Measurements from ENCODE around the gene M1AP. TPM values are rescaled to one million over a fixed set of nuclear protein-coding genes. Genes with fewer than 3 reads are reported as not detected.

M1AP gene
- total RNA-seq, 1 experiment from 2014 or later, result not detected

DNA sequence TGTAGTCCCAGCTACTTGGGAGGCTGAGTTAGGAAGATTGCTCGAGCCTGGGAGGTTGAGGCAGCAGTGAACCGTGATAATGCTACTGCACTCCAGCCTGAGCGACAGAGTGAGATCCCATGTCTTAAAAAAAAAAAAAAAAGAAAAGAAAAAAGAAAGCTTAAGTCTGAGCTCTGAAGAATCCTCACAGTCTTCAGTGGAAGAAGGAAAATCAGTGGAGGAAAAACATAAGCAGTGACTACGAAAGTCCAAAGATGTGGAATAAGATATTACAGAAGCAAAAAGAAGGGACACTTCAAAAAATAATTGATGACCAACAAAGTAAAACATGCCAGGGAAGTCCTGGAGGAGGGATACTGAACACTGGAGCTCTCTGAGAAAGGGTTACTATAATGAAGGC is 137.9 kb downstream of the M1AP start:
- no peaks in the 10 kb centered on the region for H3K27me3 ChIP-seq (ENCODE audit: control insufficient read depth, insufficient read depth, low read length)
- POLR2A ChIA-PET, result interaction anchor here (0.6 to 0.7 kb wide), 3 partner anchors 8 to 27 kb away, joined by 3 to 6 read pairs (median 3); partner anchors contain the start of genes CCDC142 and TTC31
- peaks cover 11% of the 10 kb centered on the region for H3K4me1 ChIP-seq (ENCODE audit: control insufficient read depth, insufficient read depth, low read length)
- H3K36me3 ChIP-seq (ENCODE audit: control insufficient read depth, insufficient read depth, low read length), result peaks cover 4% of the 10 kb centered on the region; the same call in 1 of the 2 replicates
- H3K9me3 ChIP-seq (ENCODE audit: control insufficient read depth, insufficient read depth, low read depth, low read length), result no peaks in the 10 kb centered on the region
- TF ChIP-seq, protein P1, sequence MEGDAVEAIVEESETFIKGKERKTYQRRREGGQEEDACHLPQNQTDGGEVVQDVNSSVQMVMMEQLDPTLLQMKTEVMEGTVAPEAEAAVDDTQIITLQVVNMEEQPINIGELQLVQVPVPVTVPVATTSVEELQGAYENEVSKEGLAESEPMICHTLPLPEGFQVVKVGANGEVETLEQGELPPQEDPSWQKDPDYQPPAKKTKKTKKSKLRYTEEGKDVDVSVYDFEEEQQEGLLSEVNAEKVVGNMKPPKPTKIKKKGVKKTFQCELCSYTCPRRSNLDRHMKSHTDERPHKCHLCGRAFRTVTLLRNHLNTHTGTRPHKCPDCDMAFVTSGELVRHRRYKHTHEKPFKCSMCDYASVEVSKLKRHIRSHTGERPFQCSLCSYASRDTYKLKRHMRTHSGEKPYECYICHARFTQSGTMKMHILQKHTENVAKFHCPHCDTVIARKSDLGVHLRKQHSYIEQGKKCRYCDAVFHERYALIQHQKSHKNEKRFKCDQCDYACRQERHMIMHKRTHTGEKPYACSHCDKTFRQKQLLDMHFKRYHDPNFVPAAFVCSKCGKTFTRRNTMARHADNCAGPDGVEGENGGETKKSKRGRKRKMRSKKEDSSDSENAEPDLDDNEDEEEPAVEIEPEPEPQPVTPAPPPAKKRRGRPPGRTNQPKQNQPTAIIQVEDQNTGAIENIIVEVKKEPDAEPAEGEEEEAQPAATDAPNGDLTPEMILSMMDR (IDR thresholded peaks at IDR 0.05), result no peak
- TF ChIP-seq SIN3A (IDR thresholded peaks at IDR 0.05; ENCODE audit: borderline replicate concordance, insufficient read depth, low read depth, low read length) (no peak), TCF7L2 (IDR thresholded peaks at IDR 0.05; ENCODE audit: low read depth, low read length) (no peak)
- no TSS peak for BruUV-seq (replicated peaks)
- no peak overlapping the region for H3K4me3 ChIP-seq (ENCODE audit: low read depth in 2 of 2, low read length in 2 of 2)
- intact Hi-C loops (cut with micrococcal nuclease; ENCODE audit: unreplicated experiment), result no loop called here
- CTCF ChIA-PET, result interaction anchor here (0.6 kb wide), 1 partner anchor 67 kb away, joined by 4 read pairs; no protein-coding TSS in a partner anchor
- H3K27ac ChIP-seq (ENCODE audit: low read length), result no peak overlapping the region
- in situ Hi-C loops (cut with HindIII; ENCODE audit: low pct_unique_long_range_greater_than_20kb, low sequenced_read_pairs), result no loop called here
- no peak for DNase-seq (ENCODE audit: low read depth, low spot score)
- ATAC-seq, result no peak

DNA sequence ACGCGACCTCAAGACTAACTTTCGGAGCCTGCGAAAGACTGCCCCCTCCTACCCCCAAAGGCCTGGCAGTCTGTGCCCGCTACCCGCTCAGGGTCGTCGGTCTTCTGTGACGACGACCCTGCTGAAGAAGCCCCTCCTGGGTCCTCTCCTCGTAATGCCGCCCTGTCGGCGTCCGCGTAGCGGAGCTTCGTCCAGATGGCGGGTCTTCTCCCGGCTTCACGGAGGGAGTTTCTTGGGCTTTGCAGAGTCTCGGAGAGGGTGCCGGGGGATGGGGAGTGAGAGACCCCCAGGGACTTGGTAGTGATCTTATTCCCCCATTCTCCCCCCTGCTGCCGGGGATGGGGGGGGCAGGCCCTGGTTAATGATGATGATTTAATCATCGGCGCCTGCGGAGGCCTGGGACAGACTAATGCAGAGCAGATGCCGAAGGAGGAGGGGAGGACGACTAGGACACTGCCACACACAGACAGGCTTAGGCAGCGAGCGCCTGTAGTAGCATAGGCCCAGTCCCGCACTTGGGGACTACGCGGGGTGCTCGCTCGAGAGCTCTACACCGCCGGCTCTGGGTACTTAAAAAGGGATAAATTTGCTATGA is 140.1 kb downstream of the M1AP start:
- peak overlapping the region; percentile 86 to 94 for H3K4me3 ChIP-seq (ENCODE audit: low read depth in 2 of 2, low read length in 2 of 2)
- ChIA-PET CTCF (no interaction called here), POLR2A (no interaction called here)
- no TSS peak for BruUV-seq (replicated peaks)
- no peaks in the 10 kb centered on the region for H3K9me3 ChIP-seq (ENCODE audit: control insufficient read depth, insufficient read depth, low read depth, low read length)
- H3K27ac ChIP-seq (ENCODE audit: low read length), result peak overlapping the region; percentile 98
- no peaks in the 10 kb centered on the region for H3K27me3 ChIP-seq (ENCODE audit: control insufficient read depth, insufficient read depth, low read length)
- in situ Hi-C loops (cut with HindIII; ENCODE audit: low pct_unique_long_range_greater_than_20kb, low sequenced_read_pairs) (no loop called here), intact Hi-C loops (cut with micrococcal nuclease; ENCODE audit: unreplicated experiment) (loop anchor here (10.0 kb wide), 1 partner anchor 77 kb away; no protein-coding TSS in a partner anchor)
- ATAC-seq, result peak; percentile 20; the same call in 1 of the 2 replicates
- H3K36me3 ChIP-seq (ENCODE audit: control insufficient read depth, insufficient read depth, low read length), result peaks cover 4% of the 10 kb centered on the region
- no peak for DNase-seq (ENCODE audit: low read depth, low spot score)
- peaks cover 25% of the 10 kb centered on the region for H3K4me1 ChIP-seq (ENCODE audit: control insufficient read depth, insufficient read depth, low read length)
- TF ChIP-seq POLR2AphosphoS5 (IDR thresholded peaks at IDR 0.05; ENCODE audit: low read depth, low read length) (no peak), TCF7L2 (IDR thresholded peaks at IDR 0.05; ENCODE audit: low read depth, low read length) (no peak), SIN3A (IDR thresholded peaks at IDR 0.05; ENCODE audit: borderline replicate concordance, insufficient read depth, low read depth, low read length) (no peak)
- TF ChIP-seq, protein P1 (IDR thresholded peaks at IDR 0.05), result no peak
- TF ChIP-seq, protein P2, sequence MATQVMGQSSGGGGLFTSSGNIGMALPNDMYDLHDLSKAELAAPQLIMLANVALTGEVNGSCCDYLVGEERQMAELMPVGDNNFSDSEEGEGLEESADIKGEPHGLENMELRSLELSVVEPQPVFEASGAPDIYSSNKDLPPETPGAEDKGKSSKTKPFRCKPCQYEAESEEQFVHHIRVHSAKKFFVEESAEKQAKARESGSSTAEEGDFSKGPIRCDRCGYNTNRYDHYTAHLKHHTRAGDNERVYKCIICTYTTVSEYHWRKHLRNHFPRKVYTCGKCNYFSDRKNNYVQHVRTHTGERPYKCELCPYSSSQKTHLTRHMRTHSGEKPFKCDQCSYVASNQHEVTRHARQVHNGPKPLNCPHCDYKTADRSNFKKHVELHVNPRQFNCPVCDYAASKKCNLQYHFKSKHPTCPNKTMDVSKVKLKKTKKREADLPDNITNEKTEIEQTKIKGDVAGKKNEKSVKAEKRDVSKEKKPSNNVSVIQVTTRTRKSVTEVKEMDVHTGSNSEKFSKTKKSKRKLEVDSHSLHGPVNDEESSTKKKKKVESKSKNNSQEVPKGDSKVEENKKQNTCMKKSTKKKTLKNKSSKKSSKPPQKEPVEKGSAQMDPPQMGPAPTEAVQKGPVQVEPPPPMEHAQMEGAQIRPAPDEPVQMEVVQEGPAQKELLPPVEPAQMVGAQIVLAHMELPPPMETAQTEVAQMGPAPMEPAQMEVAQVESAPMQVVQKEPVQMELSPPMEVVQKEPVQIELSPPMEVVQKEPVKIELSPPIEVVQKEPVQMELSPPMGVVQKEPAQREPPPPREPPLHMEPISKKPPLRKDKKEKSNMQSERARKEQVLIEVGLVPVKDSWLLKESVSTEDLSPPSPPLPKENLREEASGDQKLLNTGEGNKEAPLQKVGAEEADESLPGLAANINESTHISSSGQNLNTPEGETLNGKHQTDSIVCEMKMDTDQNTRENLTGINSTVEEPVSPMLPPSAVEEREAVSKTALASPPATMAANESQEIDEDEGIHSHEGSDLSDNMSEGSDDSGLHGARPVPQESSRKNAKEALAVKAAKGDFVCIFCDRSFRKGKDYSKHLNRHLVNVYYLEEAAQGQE (IDR thresholded peaks at IDR 0.05; ENCODE audit: insufficient read depth in 1 of 2, low read depth in 2 of 2, low read length in 1 of 2), result no peak

Other genes with a start within 250 kb of the M1AP start
- gene C2orf81, start 226.7 kb downstream of the M1AP start, total RNA-seq (2021; ENCODE audit: unreplicated experiment), result 3.9 TPM
- gene WDR54, start 226.6 kb downstream of the M1AP start, total RNA-seq (2021; ENCODE audit: unreplicated experiment), result 27.7 TPM
- 83.1 TPM for gene RTKN, start 206.4 kb downstream of the M1AP start, total RNA-seq (2021; ENCODE audit: unreplicated experiment)
- 26.5 TPM for gene INO80B, start 193.2 kb downstream of the M1AP start, total RNA-seq (2021; ENCODE audit: unreplicated experiment)
- 67.6 TPM for gene WBP1, start 189.9 kb downstream of the M1AP start, total RNA-seq (2021; ENCODE audit: unreplicated experiment)
- 79.5 TPM for gene MOGS, start 182.9 kb downstream of the M1AP start, total RNA-seq (2021; ENCODE audit: unreplicated experiment)
- gene MRPL53, start 175.7 kb downstream of the M1AP start, total RNA-seq (2021; ENCODE audit: unreplicated experiment), result 98.1 TPM
- 24.2 TPM for gene CCDC142, start 165.3 kb downstream of the M1AP start, total RNA-seq (2021; ENCODE audit: unreplicated experiment)
- gene TTC31, start 165.2 kb downstream of the M1AP start, total RNA-seq (2021; ENCODE audit: unreplicated experiment), result 38.7 TPM
- 9.6 TPM for gene LBX2, start 148.7 kb downstream of the M1AP start, total RNA-seq (2021; ENCODE audit: unreplicated experiment)
- 36.8 TPM for gene PCGF1, start 140.6 kb downstream of the M1AP start, total RNA-seq (2021; ENCODE audit: unreplicated experiment)
- not detected for gene TLX2, start 133.9 kb downstream of the M1AP start, total RNA-seq (2021; ENCODE audit: unreplicated experiment)
- gene DQX1, start 122.1 kb downstream of the M1AP start, total RNA-seq (2021; ENCODE audit: unreplicated experiment), result 0.41 TPM
- 142 TPM for gene AUP1, start 118.6 kb downstream of the M1AP start, total RNA-seq (2021; ENCODE audit: unreplicated experiment)
- gene HTRA2, start 118.4 kb downstream of the M1AP start, total RNA-seq (2021; ENCODE audit: unreplicated experiment), result 21.2 TPM
- gene LOXL3, start 94.4 kb downstream of the M1AP start, total RNA-seq (2021; ENCODE audit: unreplicated experiment), result 1.0 TPM
- 6.2 TPM for gene DOK1, start 93.6 kb downstream of the M1AP start, total RNA-seq (2021; ENCODE audit: unreplicated experiment)
- 13.3 TPM for gene SEMA4F, start 5.9 kb upstream of the M1AP start, total RNA-seq (2021; ENCODE audit: unreplicated experiment)
- gene HK2, start 185.8 kb upstream of the M1AP start, total RNA-seq (2021; ENCODE audit: unreplicated experiment), result 1.7 TPM

Measured in Panc1 (cell line).